G401.6 (cell line): Measurements from ENCODE around the gene WWC2.
"Not testable (repeated sequence)": the region's sequence is repeated elsewhere in the genome, so short reads cannot be mapped to it uniquely, and the experiment has no call there.

Experiments used
- FAIRE-seq: peaks from 2 replicates; lab custom pipeline; 2012; peaks lifted over from hg19 to GRCh38; lab: Jason Lieb, UNC

Gene WWC2

DNA sequence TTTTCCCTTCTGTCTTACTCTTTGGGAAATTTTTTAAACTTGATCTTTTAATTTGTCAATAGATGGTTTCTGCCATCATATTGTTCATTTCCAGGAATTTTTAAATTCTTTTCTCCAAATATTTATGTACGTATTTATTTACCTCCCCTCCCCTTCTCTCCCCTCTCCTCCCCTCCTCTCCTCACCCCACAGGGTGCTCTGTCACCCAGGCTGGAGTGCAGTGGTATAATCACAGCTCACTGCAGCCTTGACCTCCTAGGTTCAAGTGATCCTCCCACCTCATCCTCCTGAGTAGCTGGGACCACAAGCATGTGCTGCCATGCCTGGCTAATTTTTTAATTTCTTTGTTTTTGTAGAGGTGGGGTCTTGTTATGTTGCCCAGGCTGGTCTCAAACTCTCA is 73.8 kb downstream of the WWC2 start:
- FAIRE-seq, result no peak

DNA sequence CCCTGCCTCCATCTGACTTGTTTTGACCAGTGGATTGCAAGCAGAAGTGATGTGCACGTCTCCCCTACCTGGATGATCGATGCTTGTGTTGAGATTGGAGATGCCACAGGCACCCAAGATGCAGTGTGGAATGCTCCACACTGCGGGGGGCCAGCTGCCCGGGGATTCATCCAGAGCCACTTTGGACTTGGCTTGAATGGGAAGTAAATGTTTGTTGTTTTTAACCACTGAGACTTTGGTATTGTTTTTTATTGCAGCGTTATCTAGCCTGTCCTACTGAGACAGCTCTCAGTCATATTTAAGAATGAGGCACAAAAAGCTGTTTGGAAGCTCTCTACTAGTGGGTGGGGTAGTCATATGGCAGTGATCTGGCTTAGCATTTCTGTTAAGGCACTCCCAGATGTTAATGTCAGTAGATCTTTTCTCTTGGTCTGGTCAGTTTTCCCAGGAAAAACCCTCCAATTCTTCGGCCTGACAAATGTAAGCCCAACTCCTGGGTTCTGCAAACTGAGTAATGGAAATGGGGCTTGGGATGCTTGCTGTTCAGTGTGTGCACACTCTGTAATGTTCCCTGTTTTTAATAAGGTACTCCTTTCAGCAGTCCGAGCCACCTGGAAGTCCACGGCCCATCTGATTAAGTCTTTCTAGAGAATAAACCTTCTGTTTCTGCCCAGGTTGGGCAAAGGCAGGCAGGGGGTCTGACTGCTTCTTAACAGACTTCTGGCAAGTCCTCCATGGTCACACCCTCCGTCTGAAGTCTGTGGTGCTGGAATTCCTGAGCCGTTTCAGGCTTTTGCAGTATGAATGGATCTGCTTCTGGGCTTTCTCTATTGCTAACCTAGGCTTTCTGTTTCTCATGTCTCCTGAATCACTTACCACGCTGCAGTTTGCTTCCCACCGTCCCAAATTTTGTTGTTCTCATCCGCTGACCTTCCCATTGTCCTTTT is 74.8 kb downstream of the WWC2 start:
- no peak for FAIRE-seq

DNA sequence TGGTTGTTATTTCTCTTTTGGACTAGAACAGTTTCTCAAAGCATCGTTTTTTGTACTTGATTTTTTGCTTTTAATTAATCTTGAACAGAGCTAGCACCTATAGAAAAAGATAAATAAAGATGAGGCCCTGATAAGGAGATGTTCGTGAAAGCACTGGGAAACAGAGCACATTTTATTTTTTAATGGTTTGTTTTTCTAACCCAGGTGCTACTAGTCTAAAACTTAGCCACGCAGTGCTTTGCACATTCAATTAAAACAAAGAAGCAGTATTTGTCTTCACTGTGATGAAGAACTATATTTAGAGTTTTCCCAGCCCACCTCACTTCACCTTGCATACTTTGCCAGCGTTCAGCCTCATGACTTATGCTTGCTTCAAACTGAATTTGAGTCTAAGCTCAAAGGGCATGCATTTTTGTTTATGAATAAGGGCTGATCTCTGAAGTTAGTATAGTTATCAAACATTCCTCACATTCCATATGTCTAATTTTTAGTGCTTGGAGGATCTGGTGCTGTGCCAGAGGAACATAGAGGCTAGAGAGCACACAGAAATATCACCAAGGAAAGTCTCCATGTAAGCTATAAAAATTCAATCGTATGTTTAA is 76.7 kb downstream of the WWC2 start:
- no peak for FAIRE-seq

DNA sequence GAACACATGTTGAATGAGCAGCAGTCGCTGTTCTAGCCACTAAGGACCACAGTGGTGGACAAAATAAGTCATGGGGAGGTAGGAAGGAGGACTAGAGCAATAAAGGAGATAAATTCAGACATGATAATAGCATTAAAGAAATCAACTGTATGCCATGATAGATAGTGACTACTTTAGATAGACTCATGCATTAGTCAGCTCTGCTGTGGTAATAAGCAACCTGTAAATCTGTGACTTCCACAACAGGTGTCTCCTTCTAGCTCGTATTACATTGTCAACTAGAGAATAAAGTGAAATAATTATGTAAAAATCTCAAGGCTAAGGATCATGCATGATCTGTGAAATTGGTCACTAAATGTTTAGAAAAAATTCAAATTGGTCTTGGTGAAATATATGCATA is 77.9 kb downstream of the WWC2 start:
- no peak for FAIRE-seq

DNA sequence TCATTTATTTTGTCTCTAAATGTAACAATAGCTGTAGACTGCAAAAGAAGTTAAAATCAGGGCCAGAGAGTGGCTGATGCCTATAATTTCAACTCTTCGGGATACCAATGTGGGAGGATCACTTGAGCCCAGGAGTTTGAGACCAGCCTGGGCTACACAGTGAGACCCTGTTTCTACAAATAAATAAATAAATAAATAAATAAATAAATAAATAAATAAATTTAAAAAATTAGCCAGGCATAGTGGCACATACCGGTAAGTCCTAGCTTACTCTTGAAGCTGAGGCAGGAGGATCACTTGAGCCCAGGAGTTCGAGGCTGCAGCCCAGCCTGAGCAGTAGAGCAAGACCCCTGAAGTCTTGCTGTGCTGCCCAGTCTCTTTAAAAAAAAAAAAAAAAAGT is 79.1 kb downstream of the WWC2 start:
- FAIRE-seq, result no peak

DNA sequence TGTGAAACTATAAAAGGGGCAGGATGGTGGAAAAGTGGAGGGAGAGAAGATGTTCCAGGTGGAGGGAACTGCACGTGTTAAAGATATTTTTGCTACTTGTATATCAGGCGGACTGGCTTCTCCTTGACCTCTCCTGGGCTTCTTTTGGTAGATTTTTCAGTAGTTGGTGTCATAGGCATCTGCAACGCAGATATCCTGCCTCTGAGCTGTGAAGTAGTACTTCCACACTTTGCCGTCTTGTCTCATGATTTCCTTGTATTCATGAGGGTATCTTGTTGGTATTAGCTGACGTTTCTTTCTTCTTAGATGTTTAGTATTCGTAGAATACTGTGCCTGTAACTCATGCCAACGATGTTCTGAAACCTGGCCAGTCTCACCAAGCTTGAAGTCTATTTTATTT is 81.0 kb downstream of the WWC2 start:
- FAIRE-seq, result no peak

DNA sequence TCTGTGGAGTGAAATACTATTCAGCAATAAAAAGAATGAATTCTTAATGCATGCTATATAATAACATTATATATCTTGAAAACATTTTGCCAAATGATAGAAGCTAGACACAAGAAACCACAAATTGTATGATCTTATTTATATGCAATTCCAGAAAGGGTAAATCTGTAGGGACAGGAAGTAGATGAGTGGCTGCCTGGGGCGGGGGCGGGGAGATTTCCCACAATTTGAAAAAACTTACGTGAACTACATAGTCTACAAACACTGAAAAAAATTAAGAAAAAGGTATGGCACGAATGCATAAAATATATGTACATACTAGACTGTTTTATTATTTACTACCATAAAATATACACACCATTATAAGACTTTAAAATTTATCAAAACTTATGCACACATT is 81.6 kb downstream of the WWC2 start:
- FAIRE-seq, result no peak

DNA sequence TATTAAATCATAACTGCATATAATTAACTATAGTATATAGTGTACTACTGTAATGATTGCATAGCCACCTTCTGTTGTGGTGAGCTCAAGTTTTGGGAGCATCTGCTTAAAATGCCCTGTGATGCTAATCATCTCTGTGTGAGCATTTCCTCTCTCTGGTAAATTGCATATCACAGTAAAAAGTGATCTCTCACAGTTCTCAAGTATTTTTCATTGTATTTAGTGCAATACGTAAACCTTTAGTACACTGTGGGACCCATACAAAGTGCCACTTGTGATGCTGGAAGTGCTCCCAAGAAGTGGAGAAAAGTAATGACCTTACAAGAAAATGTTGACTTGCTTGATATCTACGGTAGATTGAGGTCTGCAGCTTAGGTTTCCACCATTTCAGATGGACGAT is 82.0 kb downstream of the WWC2 start:
- FAIRE-seq, result no peak

DNA sequence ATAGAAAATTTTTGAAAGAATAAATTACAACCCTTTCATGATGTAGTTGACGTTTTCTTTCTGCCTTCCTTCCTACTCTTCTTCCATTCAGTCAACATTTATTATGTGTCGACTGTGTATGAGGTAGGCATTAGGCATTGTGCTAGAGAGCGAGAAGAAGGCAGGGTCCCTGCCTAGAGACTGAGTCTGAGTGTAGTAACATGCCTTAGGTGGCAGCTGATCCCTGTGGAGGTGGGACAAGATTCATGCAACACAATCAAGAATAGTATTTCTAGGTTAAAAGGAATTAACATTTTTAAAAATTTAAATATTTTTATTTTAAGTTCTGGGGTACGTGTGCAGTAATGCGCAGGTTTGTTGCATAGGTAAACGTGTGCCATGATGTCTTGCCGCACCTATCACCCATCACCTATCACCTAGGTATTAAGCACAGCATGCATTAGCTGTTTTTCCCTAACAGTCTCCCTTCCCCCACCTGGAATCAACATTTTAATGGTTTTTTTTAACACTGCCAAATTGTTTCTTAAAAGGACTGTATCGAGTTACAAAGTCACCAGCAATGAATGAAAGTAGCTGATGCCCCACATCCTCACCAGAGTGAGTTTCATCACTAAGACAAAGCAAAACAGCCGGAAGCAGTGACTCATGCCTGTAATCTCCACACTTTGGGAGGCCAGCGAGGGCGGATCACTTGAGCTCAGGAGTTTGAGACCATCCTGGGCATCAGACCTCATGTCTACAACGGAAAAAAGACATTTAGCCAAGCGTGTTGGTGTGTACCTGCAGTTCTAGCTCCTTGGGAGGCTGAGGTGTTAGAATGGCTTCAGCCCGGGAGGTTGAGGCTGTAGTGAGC is 84.0 kb downstream of the WWC2 start:
- no peak for FAIRE-seq

DNA sequence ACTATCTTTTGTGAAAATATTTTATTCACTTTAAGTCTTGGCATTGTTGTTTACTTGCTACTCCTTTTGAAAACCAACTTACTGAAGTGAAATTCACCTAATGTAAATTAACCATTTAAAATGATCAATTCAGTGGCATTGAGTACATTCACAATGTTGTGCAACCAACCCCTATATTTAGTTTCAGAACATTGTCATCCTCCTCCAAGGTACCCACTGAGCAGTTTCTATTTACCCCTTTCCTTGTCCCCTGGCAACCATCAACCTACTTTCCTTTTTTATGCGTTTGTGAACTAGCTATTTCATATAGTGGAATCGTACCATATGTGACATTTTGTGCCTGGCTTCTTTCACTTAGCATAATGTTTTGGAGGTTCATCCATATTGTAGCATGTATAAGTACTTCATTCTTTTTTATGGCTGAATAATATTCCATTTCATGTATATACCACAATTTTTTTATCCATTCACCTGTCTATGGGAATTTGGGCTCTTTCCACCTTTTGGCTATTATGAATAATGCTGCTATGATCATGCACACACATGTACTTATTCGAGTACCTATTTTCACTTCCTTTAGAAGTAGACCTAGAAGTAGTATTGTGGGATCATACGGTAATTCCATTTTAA is 85.0 kb downstream of the WWC2 start:
- FAIRE-seq, result peak; percentile 27

DNA sequence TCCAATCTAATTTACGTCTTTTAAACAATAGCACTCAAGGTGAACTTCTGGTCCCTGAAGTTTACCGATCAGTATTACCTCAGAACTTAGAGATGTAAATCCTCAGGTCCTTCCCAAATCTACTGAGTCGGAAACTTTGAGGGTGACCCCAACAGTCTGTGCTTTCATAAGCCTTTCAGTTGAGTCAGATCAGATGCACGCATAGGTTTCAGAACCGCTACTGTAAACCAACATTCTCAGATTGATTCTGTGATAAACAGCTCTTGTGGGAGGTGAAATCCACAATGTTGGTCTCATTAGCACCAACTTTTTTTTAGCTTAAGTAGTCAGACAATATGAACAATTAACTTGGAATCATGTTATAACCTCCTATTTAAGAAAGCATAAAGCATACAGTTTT is 86.0 kb downstream of the WWC2 start:
- no peak for FAIRE-seq

DNA sequence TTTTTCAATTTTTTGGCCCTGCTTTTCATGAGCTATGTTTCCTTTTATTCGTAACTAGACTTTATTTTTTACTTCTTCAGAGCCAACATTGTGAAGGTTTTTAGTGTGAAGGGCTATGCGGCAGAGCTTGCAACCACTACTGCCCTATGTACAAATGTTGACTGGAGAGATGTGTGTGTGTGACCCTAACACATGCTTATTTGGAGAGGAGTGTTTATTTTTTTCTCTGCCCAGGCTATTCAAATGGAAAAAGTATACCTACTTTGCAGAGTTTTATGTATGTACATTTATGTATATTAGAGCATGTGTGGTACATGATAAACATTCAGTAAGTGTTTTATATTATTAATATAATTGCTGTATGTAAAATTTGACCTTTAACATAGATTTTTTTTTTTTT is 86.5 kb downstream of the WWC2 start:
- no peak for FAIRE-seq

DNA sequence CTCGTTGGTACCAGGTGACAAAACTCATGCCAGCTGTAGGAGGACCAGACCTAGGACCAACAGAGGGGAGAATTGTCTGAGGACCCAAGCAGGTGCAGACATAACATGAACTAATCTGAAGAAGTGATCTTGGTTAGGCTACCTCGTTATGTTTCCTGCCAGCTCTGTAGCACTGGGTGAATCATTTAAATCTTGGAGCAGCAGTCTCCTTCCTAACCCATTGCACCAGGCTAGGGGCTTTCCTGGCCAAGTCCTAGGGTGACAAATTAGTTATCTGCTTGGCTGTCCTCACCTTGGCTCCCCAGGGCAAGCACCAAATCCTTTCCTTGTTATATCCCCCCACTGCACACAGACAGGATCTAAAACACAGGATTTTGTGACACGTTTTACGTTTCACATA is 87.8 kb downstream of the WWC2 start:
- no peak for FAIRE-seq

DNA sequence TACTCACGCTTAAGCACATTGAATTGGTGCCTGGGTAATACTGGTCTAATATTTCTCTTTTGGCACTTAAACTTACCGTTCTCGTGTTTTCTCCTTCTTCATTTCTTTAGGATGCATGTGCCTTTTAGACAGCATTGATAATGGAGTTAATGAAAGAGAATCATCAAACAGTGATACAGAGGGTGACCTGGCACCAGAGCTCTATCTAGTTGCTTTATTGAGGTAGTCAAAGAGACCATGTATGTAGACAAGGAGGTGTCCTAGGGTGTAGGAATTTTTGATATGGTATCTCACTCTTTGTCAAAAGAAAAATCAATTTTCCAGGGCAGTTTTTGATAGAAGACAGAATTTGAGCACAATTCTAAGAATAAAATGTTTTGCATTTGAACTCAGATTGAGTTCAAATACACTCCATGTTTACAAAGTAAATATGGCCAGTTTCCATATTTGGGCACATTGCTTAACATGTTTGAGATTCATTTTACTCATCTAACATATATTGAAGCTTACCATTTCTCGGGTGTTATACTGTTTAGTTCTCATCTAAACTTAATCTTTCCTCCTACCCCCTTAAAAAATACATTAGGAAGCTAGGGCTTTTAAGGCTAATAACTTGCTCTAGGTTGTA is 92.0 kb downstream of the WWC2 start:
- no peak for FAIRE-seq

DNA sequence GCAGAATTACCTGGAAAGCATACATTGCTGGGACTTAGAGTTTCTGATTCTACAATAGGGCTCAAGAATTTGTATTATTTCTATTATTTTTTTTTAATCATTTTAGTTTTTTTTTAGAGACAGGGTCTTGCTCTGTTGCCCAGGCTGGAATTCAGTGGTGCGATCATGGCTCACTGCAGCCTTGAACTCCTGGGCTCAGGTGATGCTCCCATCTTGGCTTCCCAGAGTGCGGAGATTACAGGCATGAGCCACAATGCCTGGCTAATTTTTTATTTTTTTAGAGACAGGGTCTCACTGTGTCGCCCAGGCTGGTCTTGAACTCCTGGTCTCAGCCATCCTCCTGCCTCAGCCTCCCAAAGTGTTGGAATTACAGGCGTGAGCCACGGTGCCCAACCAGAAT is 92.6 kb downstream of the WWC2 start:
- no peak for FAIRE-seq

DNA sequence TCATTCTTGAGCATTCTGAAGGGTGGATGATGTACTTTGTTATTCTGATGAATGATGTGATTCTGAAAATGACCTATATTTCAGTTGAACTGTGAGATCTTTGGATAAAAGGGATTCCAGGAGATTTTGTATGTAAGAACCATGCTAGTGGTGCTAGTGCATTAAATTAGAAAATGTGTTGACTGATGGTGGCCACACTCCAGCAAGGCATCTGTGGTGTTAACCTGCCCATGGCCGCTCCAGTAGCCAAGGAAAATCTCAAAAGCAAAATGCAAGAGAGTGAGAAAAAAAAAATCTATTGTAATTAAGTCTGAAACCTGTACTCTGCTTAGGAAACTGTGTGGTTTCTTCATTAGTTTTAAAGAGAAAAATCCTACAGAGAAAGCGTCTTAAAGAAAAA is 93.5 kb downstream of the WWC2 start:
- no peak for FAIRE-seq

DNA sequence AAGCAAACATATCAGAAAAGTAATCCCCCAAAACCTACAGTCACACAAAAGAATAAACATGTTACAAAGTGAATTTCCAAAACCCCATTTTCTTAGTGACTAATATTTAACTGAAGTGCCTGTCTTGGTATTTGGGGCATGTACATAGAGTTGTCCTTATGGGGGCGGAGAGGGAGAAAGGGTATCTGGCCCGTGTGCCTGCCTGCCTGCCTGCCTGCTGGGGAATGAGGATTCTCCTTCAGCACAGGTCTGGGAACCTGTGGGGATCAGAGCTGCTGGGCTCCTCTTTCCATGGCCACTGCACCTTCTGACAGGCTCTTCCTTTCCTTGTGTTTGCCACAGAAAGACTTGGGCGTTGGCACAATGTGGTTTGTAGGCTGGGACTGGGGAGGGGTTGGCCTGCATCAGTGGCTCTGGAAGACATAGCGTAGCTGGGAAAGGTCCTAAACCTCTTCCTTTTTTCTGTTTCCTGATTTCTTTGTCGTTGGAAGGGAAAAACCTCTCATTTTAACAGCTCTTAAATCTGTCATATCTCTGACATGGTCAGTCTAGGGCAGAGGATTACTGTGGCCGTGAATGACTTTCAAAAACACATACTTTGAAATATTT is 94.8 kb downstream of the WWC2 start:
- FAIRE-seq, result not testable (repeated sequence)

DNA sequence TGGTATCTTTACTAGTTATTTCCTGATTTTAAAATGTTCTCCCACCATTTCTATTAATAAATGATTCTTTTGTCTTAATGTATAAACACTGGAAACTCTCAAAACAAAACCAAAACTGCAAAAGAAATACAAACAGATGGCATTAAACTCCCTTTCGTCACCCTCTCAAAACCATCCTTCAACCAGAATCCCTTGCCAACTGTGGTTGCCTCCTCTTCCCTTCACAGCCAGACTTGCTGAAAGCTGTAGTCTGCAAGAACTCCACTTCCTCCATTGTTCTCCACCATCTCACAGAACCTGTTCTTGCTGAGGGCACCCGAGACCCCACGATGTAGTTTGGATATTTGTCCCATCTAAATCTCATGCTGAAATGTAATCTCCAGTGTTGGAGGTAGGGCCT is 96.5 kb downstream of the WWC2 start:
- no peak for FAIRE-seq

DNA sequence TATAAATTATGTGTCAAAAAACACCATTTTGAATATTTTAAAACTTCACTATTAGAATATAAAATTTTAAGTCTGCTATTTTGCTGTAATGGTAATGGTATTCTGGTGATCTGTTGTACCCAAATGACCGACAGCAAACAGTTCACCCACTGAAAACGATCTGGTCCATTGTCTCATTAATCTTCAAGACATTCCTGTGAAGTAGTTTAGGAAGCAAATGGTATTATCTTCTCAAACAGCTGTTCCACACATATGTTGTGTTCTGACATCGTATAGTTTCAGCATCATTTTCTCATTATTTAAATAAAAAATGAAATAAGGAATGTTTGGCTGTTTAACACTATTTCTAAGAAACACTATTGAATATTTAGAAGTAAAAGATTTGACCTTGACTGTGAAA is 98.1 kb downstream of the WWC2 start:
- no peak for FAIRE-seq

DNA sequence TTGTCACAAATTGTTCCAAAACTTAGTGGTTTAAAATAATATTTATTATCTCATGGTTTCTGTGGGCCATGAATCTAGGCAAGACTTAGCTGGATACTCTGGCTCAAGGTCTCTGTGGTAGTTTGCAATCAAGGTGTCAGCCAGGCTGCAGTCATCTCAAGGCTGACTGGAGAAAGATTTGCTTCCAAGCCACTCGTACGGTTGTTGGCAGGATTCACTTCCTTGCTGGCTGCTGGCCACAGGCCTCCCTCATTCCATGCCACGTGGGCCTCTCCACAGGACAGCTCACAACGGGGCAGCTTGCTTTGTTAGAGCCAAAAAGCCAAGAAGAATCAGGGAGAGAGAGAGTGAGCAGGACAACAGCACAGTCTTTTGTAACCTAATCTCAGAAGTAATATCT is 101.4 kb downstream of the WWC2 start:
- peak; percentile 3 for FAIRE-seq

DNA sequence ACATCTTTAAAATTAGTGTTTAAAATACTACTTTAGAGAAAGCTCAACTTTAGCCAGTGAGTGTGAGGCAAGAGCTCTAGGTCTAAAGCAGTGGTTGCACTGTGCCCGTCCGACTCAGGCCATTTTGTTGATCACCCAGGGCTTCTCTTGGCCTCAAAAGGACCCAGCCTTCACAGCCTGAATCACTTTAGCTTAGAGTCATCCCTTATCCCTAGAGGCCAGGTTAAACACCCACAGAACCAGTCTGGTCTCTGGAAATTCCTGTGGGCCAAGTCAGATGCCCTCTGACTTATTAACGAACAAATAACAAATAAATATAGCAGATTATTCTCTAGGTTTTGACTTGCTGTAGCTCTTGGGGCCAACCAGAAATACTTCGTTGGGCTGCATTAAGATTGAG is 102.3 kb downstream of the WWC2 start:
- no peak for FAIRE-seq

DNA sequence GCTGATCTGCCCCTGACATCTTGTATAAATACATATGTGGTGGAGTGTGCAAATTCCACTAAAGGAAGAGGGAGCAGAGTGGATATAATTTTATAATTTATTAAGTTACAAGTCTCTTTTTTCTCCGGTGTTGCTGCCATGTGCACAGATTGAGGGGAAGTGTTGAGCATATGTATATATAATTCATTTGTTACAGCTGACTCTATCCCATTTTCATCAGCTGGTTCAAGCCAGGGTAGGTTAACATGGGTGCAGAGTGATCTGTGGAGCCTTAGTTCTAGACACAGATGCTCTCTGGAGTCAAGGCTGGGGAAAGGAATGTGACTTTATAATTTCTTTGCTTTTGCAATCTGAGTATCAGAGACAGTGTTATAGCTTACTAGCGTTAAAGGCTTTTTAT is 103.5 kb downstream of the WWC2 start:
- no peak for FAIRE-seq
